Posterior cingulate gyrus (tissue), 11 donors: ENCODE data around the gene PRMT2.

Experiments used
- DNase-seq, 10 donors: peaks; one replicate each; pipeline versions ENCODE4 v3.0.0 to v3.0.0-alpha.2; 2020 to 2021; ENCODE audit warnings: mixed read lengths in 3 of 10
- intact Hi-C: fragments of 100-400 bp; cut with DNase I; formaldehyde crosslinking; loops from one replicate; pipeline ENCODE4 v1.15.1; 2023

PRMT2 gene

DNA sequence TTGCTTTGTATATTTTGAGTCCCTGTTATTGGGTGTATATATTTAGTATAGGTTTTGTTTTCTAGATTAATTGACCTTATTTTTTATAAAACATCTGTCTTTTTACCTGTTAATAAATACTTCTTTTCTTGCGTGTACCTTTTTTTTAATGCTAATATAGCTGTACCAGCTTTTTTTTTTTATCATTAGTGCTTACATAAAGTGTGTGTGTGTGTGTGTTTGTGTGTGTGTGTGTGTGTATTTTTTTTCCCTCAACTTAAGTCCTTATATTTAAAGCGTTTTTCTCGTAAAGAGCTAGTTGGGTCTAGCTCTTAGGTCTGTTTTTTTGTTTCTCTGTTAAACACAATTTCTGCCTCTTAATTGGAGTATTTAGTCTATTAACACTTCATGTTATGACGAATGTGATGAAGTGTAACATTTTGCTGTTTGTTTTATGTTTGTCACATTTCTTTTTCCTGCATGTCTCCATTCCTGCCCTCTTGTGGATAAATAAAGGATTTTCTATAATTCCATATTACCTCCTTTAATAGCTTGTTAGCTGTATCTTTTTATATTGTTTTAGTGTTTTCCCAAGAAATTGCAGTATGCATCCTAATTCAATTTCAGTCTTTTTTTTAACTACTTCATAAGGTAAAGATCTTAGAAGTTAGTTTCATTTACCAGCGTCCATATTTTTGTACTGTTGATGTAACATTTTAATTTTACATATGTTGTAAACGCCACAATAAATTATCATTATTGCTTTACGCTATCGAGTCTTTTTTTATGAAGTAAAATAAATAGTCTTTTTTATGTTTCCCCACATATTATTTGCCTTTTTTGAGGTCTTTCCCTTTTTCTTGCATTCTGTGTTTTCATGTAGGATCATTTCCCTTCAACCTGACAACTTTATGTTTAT lies 4.3 kb downstream of the PRMT2 start:
- intact Hi-C loops, result no loop called here
- DNase-seq, result no peak

DNA sequence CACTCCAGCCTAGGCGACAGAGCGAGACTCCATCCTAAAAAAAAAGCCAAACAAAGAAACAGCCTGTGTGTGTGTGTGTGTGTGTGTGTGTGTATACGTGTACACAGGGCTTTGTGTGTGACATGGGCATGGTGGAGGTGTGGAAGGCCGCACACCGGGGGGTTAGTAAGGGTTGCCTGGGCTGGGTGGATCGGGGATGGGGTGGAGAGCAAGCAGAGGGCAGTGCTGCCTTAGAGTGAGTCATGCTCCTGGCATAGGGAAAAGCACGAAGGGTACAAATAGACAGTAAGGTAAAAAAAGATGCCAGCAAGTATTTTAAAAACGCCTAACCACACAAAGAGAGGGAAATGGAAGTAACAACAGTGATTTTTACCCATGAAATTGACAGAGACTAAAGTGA lies 6.2 kb downstream of the PRMT2 start:
- DNase-seq, result no peak
- intact Hi-C loops, result no loop called here

DNA sequence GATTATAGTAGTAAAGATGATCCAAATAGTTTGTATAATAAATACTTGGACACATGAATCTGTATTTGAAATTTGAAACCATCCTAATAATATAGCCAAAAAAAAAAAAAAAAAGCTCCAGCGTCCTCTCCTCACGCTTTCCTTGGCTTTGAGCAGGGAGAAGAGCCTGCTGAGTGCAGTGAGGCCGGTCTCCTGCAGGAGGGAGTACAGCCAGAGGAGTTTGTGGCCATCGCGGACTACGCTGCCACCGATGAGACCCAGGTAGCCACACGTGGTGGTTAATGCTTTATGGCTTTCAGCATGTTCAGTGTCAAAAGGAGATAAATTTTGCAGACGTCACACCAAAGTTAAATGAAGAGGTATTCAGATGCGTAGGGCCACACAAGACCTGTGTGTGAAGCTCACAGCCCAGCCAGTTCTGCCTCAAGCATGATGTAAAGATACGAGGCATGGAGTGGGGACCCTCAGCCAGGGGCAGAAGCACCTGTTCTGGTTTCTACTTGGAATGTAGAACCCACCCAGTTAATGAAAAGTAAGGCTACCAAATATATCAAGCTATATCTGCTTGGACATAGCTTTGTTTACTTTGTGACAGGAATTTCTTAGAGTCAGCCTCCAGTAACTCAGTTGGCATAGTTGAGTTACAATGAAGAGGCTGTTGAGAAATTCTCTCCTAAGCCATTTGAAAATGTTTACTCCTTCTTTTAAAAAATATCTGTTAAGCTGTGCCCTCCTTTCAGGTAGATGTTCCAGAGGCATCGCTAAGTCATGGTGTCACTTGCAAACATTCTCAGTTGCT lies 8.1 kb downstream of the PRMT2 start:
- DNase-seq, result no peak
- intact Hi-C loops, result no loop called here

DNA sequence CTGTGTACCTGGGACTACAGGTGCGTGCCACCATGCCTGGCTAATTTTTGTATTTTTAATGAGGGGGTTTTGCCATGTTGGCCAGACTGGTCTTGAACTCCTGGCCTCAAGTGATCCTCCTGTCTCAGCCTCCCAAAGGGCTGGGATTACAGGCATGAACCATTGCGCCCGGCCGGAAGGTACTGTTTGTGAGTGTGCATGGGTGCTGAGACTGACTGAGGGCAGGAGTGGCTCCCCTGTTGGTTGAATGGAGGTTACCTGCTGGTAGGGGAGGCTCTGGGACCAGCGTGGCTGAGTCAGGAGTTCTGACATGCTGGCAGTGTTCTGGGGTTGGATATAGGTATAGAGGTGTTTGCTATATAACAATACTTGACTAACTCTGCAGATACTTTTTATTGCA lies 10.4 kb downstream of the PRMT2 start:
- intact Hi-C loops, result no loop called here
- no peak for DNase-seq

DNA sequence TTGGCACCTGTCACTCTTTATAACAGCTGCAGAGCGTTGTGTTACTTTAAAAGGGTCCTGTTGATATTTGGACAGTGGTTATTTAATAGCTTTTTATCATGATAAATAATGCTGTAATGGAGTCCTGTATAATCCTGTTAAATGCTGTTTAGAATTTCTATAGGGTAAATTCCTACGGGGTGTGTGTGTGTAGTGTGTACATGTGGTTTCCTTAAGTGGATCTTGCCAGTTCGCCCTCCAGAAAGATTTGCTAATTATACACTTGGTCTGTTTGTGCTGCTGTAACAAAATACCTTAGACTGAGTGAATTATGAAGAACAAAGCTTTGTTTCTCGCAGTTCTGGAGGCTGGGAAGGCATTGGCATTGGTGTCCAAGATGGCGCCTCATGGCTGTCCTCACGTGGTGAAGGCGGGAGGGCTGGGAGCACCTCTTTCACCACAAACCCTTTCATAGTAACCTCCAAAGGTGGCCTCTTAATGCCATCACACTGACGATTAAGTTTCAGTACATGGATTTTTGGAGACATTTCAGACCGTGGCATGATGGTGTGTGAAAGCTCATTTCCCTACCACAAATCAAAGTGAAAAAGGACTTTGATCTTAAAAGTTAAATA lies 11.2 kb downstream of the PRMT2 start:
- no peak for DNase-seq
- intact Hi-C loops, result no loop called here

DNA sequence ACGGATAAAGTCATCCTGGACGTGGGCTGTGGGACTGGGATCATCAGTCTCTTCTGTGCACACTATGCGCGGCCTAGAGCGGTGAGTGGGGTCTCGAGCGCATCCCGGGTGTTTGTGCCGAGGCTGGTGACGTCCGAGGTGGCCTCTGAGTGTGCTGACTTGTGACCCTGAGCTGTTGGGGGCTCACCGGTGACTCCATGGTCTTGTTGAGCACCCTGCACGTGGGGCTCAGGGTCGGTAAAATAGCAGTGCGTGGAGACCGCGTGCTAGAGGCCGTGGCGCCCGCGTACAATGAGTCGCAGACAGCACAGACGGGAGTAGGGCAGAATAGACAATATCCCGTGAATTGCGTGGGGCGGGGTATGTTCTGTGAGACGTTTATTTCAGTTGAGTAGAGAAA lies 13.1 kb downstream of the PRMT2 start:
- DNase-seq, result no peak
- intact Hi-C loops, result no loop called here

DNA sequence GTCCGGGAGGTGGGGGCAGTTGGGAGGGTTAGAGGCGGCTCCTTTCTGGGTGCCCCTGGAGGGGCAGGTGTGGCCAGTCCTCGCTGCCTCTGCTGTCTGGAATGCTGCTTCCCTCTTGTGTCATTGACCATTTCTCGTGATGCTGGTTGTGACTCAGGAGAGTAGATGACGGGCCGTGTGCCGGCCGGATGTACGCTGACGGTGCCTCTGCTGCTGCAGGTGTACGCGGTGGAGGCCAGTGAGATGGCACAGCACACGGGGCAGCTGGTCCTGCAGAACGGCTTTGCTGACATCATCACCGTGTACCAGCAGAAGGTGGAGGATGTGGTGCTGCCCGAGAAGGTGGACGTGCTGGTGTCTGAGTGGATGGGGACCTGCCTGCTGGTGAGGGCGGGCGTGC lies 13.9 kb downstream of the PRMT2 start:
- intact Hi-C loops, result no loop called here
- DNase-seq, result no peak

DNA sequence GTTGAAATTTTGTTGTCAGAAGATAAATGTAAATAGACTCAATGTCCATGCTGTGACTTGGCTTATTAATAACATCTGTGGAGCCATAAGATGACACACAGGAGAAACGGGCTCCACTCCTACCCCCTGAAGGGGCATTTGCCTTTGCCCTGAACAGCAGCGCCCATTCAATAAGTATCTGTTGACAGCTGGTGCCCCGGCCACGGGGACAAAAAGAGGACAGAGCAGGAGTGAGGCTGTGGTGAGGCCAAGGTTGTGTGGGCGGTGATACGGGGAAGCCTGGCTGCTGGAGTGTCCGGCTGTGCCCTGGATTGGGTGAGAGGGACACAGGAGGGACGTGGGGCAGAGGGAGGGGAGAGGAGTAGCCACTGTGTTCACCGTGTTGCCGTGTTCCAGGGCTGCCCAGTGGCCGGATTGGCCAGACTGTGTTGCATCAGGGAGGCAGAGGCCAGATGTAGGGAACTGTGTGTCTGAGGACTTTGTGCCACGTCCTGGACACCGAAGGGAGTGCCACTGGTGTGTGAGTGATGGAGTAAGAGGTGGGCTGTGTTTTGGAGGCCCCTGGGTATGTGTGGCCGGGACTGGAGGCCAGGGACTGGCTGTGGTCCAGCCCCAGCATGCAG lies 15.1 kb downstream of the PRMT2 start:
- intact Hi-C loops, result no loop called here
- no peak for DNase-seq

DNA sequence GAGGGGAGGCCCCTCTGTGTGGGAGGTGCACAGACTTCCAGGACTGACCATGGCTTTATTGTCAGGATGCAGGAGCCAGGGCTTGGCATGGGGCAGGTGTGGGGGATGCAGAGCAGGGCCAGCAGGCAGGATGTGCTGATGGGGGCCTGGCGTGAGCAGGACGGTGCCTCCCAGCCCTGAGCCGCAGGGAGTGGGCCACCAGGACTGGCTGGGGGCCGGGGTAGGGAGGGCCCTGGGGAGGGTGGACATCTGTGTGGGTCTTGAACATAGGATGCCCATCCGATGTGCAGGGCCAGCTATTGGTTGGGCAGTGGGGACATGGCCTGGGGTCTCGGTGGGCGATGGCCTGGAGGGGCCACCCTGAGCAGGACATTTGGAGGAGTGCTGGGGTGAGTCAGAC lies 15.6 kb downstream of the PRMT2 start:
- intact Hi-C loops, result no loop called here

DNA sequence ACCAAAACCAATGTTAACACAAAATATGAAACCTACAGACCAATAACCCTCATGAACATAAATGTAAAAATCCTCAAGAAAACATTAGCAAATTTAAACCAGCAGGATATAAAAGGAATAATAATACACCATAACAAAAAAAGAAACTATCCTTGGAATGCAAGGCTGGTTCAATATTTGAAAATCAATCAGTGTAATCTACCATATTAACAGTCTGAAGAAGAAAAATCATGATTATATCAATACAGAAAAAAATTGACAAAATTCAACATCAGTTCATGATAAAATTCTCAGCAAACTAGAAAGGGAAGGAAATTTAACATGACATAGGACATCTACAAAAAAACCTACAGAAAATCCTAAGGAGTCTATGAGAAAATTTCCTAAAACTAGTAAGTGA lies 19.8 kb downstream of the PRMT2 start:
- intact Hi-C loops, result no loop called here
- no peak for DNase-seq

More for the DNA sequence above, 15.6 kb downstream of the PRMT2 start:
- no peak for DNase-seq

DNA sequence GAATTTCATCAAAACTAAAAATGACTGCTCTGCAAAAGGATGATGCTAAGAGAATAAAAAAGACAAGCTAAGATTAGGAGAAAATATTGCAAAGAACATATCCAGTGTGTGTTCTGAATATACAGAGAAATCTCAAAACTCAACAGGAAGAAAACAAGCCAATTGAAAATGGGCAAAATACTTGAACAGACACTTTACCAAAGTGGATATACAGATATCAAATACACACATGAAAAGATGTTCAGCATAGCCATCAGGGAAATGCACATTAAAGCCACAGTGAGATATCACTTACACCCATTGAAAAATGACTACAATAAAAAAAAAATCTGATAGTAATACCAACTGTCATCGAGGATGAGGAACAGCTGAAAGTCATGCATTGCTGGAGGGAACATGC lies 21.3 kb downstream of the PRMT2 start:
- intact Hi-C loops, result no loop called here
- DNase-seq, result no peak

DNA sequence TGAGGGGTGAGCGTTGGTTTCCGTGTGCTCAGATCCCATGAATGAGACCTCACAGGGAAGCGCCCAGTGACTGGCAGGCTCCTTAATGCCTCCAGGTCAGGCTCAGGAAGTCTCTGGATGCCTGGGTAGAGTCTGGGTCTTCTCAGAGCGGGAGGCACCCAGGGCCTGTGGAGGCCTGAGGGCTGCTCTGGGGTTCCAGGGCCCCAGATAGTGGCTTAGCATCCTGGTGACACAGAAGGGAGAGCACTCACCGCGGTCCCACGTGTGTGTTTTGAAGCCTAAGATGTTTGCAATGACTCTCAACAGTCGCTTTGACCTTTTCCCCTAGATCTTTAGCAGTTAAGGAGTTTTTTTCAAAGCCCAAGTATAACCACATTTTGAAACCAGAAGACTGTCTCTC lies 25.0 kb downstream of the PRMT2 start:
- intact Hi-C loops, result no loop called here

DNA sequence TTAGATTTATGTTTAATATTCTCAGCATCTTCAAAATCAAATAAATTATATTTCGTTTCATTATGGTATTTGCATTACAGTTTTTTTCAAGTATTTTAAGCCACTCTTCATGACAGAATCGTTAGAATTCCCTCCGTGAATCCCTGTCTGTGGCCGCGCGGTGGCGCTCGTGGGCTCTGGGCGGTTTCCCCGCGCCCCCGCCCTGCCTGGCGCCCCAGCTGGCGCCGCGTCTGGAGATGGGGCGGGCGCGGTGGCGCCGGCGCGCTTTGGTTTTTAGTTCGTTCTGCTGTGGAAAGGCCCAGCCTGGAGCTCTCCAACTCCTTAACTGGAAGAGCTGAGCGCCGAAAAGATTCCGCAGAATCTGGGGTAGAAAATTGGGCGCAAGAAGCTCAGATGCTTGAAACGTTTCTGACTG lies 25.7 kb downstream of the PRMT2 start:
- DNase-seq, result peak; percentile 56 to 97 (median 78)

More for the DNA sequence above, 25.0 kb downstream of the PRMT2 start:
- DNase-seq, result no peak

DNA sequence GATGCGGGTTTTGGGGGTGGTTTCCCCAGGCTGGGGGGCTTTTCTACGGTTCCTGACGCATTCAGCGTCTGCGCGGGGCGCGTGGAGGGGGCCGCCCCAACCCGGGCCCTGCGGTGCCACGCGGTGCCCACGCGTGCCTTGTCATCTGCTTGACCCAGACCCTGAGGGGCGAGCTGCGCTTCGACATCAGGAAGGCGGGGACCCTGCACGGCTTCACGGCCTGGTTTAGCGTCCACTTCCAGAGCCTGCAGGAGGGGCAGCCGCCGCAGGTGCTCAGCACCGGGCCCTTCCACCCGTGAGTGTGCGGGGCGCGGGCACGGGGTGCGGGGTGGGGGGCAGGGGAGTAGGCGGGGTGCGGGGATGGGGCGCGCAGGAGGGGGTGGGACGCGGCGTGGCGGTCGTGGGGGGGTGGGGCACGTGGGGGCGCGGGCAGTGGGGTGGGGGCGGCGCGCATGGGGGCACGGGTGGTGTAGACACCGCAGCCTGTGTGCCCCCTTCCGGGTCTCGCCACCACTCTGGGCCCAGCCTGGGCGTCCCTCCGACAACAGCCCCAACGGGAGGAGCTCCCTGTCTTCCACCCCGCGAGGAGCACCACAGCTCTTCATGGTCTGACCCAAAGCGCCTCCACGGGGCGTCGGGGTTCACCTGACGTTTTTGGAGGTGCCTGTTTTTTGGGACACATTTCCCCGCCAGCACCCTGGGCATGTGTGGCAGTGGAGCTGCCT lies 26.3 kb downstream of the PRMT2 start:
- DNase-seq, result no peak
- intact Hi-C loops, result no loop called here

More for the DNA sequence above, 25.7 kb downstream of the PRMT2 start:
- intact Hi-C loops, result no loop called here

DNA sequence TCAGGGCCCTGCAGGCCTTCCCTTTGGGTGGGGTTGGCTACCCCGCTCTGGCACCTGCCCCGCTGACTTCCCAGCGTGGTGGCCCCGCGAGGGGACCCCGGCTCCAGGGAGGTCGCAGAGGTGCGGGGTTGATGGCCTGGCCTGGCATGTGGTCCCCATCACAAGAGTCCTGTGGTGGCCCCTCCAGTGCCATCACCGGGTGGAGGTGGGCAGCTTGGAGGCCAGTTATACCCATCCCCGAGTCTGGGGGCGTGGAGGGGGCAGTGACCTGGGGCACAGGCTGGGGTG lies 26.8 kb downstream of the PRMT2 start:
- no peak for DNase-seq
- intact Hi-C loops, result no loop called here

DNA sequence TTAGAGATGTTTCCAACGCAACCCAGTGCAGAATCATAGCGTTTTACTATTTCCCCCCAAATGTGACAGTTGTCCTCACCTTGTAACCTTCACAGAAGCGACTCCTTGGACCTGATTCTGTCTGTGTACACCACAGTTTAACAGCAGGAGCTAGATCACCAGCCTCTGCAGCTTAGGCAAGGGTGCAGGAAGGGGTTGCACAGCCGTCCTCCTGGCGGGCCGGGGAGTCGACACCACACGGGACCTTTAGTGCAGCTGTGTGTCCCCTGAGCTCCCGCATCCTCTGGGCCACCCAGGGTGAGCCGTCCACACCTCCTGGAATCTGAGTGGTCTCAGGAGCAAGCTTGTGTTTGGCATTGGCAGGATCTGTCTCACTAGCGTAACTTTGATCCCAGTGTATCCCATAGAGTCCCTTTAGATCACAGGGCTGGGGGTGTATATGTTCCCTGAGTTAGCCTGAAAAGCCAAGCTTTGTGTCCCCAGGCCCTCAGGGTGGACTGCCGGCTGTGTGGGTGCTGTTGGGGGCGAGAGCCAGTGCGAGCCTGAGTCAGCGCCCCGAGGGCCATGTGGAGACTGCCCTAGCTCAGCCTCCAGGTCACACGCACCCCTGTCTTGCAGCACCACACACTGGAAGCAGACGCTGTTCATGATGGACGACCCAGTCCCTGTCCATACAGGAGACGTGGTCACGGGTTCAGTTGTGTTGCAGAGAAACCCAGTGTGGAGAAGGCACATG lies 27.5 kb downstream of the PRMT2 start:
- intact Hi-C loops, result no loop called here
- no peak for DNase-seq

DNA sequence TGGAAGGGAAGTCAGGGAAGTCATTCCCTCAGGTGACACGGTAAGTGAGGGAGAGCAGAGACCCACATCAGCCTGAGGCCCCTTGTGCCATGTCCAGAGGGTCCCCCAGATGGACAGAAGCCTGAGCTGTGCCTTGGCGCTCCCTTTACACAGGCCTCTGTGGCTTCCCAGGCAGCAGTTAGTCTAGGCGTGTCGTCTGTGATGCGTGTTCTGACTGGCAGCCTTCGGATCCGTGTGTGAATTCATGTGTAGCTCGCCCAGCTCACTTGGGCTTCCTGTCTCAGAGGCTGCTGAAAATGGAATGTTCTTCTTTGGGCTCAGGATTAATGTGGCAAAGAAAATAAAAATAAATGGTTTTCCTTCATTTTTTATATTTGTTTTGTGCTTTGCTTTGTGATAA lies 28.3 kb downstream of the PRMT2 start:
- DNase-seq, result no peak
- intact Hi-C loops, result no loop called here

DNA sequence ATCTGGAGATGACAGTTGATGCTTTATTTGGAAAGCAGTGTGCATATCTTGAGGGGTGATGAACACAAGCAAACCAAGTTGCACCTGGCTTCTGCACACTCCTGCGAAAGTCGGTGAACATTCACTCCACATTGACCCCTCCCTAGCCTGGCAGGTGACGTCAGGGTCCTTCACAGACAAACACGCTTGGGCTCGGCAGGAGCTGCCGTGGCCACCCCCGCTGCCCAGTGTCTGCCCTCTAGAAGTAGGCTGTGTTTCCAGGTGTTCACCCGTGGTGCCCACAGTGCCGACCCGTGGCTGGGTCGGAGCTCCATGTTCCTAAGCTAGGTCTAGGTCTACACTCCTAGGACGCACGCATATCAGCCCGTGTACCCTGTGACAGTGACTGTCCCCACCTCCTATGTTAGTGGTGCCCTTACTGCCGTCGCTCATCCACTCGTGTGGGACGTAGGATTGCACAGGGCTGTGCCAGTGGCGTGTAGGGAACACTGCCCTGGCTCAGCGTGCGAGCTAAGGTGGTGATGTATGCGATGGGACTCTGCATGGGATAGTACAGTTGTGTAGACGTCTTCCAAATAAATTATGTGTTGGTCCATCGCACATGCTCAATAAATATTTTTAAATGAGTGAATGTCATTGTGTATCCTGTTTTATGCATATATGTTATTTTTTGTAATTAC lies 29.0 kb downstream of the PRMT2 start:
- intact Hi-C loops, result no loop called here
- no peak for DNase-seq

DNA sequence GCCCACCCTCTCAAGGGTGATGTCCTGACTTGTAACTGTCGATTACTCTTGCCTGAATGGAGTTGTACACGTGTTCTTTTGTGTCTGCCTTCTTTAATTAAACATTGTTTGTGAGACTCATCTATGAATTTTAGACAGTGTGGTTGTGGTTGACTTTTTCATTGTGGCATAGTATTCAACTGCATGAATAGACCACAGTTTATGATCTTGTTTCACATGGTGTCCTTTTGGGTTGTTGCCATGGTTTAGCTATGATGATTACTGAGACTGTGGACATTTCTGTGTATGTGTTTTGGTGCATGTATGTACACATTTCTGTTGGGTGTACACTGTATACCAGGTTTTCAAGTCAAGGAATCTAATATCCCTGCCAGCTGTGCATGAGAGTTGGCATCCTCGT lies 30.1 kb downstream of the PRMT2 start:
- intact Hi-C loops, result no loop called here
- no peak for DNase-seq
